Measurements from ENCODE around the gene SPDYA.

SPDYA gene

GRCh38 chr2:28870146-28870891 is 59.7 kb downstream of the SPDYA start, which contains the start of gene TRMT61B:
TSS of gene TRMT61B (minus strand) at chr2:28870309. CDS start at chr2:28870277, 32 bp downstream.
- Histone ChIP-seq H3K9me2 (replicated peaks; ENCODE audit: insufficient read depth, low read length) (no peaks in the 10 kb centered on the region), H3K9ac (ENCODE audit: low read length) (peak within 1 kb of the TSS; percentile 84), H3K36me3 (replicated peaks; ENCODE audit: insufficient read depth, low read length) (0 out of 2 replicates have a peak, but pooled peaks cover 3% of the 10 kb centered on the region), H4K20me1 (ENCODE audit: insufficient read depth, low read length) (no peaks in the 10 kb centered on the region), H3F3A (ENCODE audit: insufficient read depth, low read length) (0 out of 2 replicates have a peak, but pooled peaks cover 4% of the 10 kb centered on the region), H2AFZ (ENCODE audit: low read length) (peak within 1 kb of the TSS; percentile 99), H3K9me3 (replicated peaks; ENCODE audit: insufficient read depth, low read length) (no peaks in the 10 kb centered on the region), H3K27ac (ENCODE audit: low read length) (peak within 1 kb of the TSS; percentile 63), H3K4me2 (ENCODE audit: low read depth, low read length) (peak within 1 kb of the TSS; percentile 91), H3K27me3 (replicated peaks; ENCODE audit: insufficient read depth, low read length) (no peaks in the 10 kb centered on the region), H3K79me2 (ENCODE audit: low read length) (peaks cover 40% of the 10 kb centered on the region), H3K4me1 (ENCODE audit: low read length) (peaks cover 10% of the 10 kb centered on the region), H3K4me3 (ENCODE audit: low read length) (peak within 1 kb of the TSS; percentile 95)
- TF ChIP-seq EZH2 (optimal IDR thresholded peaks at IDR 0.05; ENCODE audit: low read depth, low read length): no peak
- no peak for TF ChIP-seq CTCF (IDR thresholded peaks at IDR 0.05; ENCODE audit: low read length)
- TF ChIP-seq EZH2phosphoT487 (IDR thresholded peaks at IDR 0.05; ENCODE audit: low read length): no peak
- peak; percentile 98 for DNase-seq

- Histone ChIP-seq H4K20me1 (ENCODE audit: insufficient read depth, low read length) (no peaks in the 10 kb centered on the region), H3F3A (ENCODE audit: insufficient read depth, low read length) (0 out of 2 replicates have a peak, but pooled peaks cover 4% of the 10 kb centered on the region), H3K79me2 (ENCODE audit: low read length) (peaks cover 35% of the 10 kb centered on the region), H3K9ac (ENCODE audit: low read length) (no peak overlapping the region), H3K36me3 (replicated peaks; ENCODE audit: insufficient read depth, low read length) (0 out of 2 replicates have a peak, but pooled peaks cover 3% of the 10 kb centered on the region), H2AFZ (ENCODE audit: low read length) (no peak overlapping the region), H3K4me2 (ENCODE audit: low read depth, low read length) (no peak overlapping the region), H3K9me2 (replicated peaks; ENCODE audit: insufficient read depth, low read length) (no peaks in the 10 kb centered on the region), H3K27me3 (replicated peaks; ENCODE audit: insufficient read depth, low read length) (no peaks in the 10 kb centered on the region), H3K9me3 (replicated peaks; ENCODE audit: insufficient read depth, low read length) (no peaks in the 10 kb centered on the region), H3K4me1 (ENCODE audit: low read length) (peaks cover 10% of the 10 kb centered on the region), H3K4me3 (ENCODE audit: low read length) (no peak overlapping the region), H3K27ac (ENCODE audit: low read length) (no peak overlapping the region)
- no peak for TF ChIP-seq EZH2phosphoT487 (IDR thresholded peaks at IDR 0.05; ENCODE audit: low read length)
- no peak for DNase-seq
Observed at GRCh38 chr2:28871620-28872019, 61.0 kb downstream of the SPDYA start.

- TF ChIP-seq CTCF (IDR thresholded peaks at IDR 0.05; ENCODE audit: low read length) (no peak), EZH2 (optimal IDR thresholded peaks at IDR 0.05; ENCODE audit: low read depth, low read length) (no peak)
- H3K4me2 ChIP-seq (ENCODE audit: low read depth, low read length): no peak overlapping the region
- H2AFZ ChIP-seq (ENCODE audit: low read length): no peak overlapping the region
Observed at GRCh38 chr2:28880193-28880592, 69.6 kb downstream of the SPDYA start.

GRCh38 chr2:28893488-28893887 is 82.9 kb downstream of the SPDYA start:
- Histone ChIP-seq H3K27me3 (replicated peaks; ENCODE audit: insufficient read depth, low read length) (no peaks in the 10 kb centered on the region), H2AFZ (ENCODE audit: low read length) (no peak overlapping the region), H3K9me3 (replicated peaks; ENCODE audit: insufficient read depth, low read length) (no peaks in the 10 kb centered on the region), H3K27ac (ENCODE audit: low read length) (no peak overlapping the region), H3K9me2 (replicated peaks; ENCODE audit: insufficient read depth, low read length) (no peaks in the 10 kb centered on the region), H3K4me3 (ENCODE audit: low read length) (no peak overlapping the region), H3K4me2 (ENCODE audit: low read depth, low read length) (no peak overlapping the region), H3K36me3 (replicated peaks; ENCODE audit: insufficient read depth, low read length) (no peaks in the 10 kb centered on the region), H3K79me2 (ENCODE audit: low read length) (peaks cover 41% of the 10 kb centered on the region), H3K4me1 (ENCODE audit: low read length) (peaks cover 18% of the 10 kb centered on the region), H3K9ac (ENCODE audit: low read length) (no peak overlapping the region), H3F3A (ENCODE audit: insufficient read depth, low read length) (peaks cover 5% of the 10 kb centered on the region; the same call in 1 of the 2 replicates), H4K20me1 (ENCODE audit: insufficient read depth, low read length) (peaks cover 28% of the 10 kb centered on the region)
- no peak for DNase-seq
- TF ChIP-seq EZH2phosphoT487 (IDR thresholded peaks at IDR 0.05; ENCODE audit: low read length) (no peak), EZH2 (optimal IDR thresholded peaks at IDR 0.05; ENCODE audit: low read depth, low read length) (no peak), CTCF (IDR thresholded peaks at IDR 0.05; ENCODE audit: low read length) (no peak)

More at GRCh38 chr2:28880193-28880592, 69.6 kb downstream of the SPDYA start:
- no peaks in the 10 kb centered on the region for H3F3A ChIP-seq (ENCODE audit: insufficient read depth, low read length)
- H3K36me3 ChIP-seq (replicated peaks; ENCODE audit: insufficient read depth, low read length): no peaks in the 10 kb centered on the region
- H3K27ac ChIP-seq (ENCODE audit: low read length): no peak overlapping the region
- H3K9me2 ChIP-seq (replicated peaks; ENCODE audit: insufficient read depth, low read length): no peaks in the 10 kb centered on the region
- H3K9me3 ChIP-seq (replicated peaks; ENCODE audit: insufficient read depth, low read length): no peaks in the 10 kb centered on the region
- no peaks in the 10 kb centered on the region for H3K27me3 ChIP-seq (replicated peaks; ENCODE audit: insufficient read depth, low read length)
- DNase-seq: no peak
- H3K9ac ChIP-seq (ENCODE audit: low read length): no peak overlapping the region
- H3K4me3 ChIP-seq (ENCODE audit: low read length): no peak overlapping the region
- no peaks in the 10 kb centered on the region for H4K20me1 ChIP-seq (ENCODE audit: insufficient read depth, low read length)
- H3K79me2 ChIP-seq (ENCODE audit: low read length): no peaks in the 10 kb centered on the region
- no peaks in the 10 kb centered on the region for H3K4me1 ChIP-seq (ENCODE audit: low read length)

All from MM.1S (cell line).